GM23248 (cell line): ENCODE measurements around the gene SH3RF1. TPM values are rescaled to one million over a fixed set of nuclear protein-coding genes. Genes with fewer than 3 reads are reported as not detected.

Experiments
- DNase-seq: peaks from one replicate; pipeline ENCODE4 v3.0.0-alpha.2; 2015
- H2AFZ ChIP-seq: fragments of 200-600 bp; sonication (generic); 2 replicates; pipeline ENCODE4 v1.6.1; 2016; ENCODE audit warnings: antibody characterized with exemption
- H3F3A ChIP-seq: fragments of 200-600 bp; sonication (generic); 2 replicates; pipeline ENCODE4 v1.6.1; 2016; ENCODE audit warnings: mild to moderate bottlenecking, antibody characterized with exemption, mixed run types; ENCODE audit not compliant: insufficient read depth
- H3K27ac ChIP-seq: fragments of 200-600 bp; sonication (generic); 2 replicates; pipeline ENCODE4 v1.5.1; 2016; ENCODE audit warnings: mild to moderate bottlenecking
- H3K27me3 ChIP-seq: fragments of 200-600 bp; sonication (generic); replicated peaks from 2 replicates; pipeline ENCODE4 v1.6.1; 2016; ENCODE audit warnings: mild to moderate bottlenecking; ENCODE audit not compliant: insufficient read depth
- H3K36me3 ChIP-seq: fragments of 200-600 bp; sonication (generic); 2 replicates; pipeline ENCODE4 v1.6.1; 2016; ENCODE audit warnings: low read depth, mild to moderate bottlenecking
- H3K4me1 ChIP-seq: fragments of 200-600 bp; sonication (generic); 2 replicates; pipeline ENCODE4 v1.6.1; 2016; ENCODE audit warnings: mild to moderate bottlenecking; ENCODE audit not compliant: insufficient read depth
- H3K4me2 ChIP-seq: fragments of 200-600 bp; sonication (generic); one replicate; pipeline ENCODE4 v1.6.1; 2016; ENCODE audit warnings: mild to moderate bottlenecking; ENCODE audit not compliant: unreplicated experiment
- H3K4me3 ChIP-seq: fragments of 200-600 bp; sonication (generic); 2 replicates; pipeline ENCODE4 v1.5.1; 2016; ENCODE audit warnings: mild to moderate bottlenecking
- H3K79me2 ChIP-seq: fragments of 200-600 bp; sonication (generic); 2 replicates; pipeline ENCODE4 v1.6.1; 2016; ENCODE audit warnings: mild to moderate bottlenecking; ENCODE audit not compliant: insufficient read depth
- H3K9ac ChIP-seq: fragments of 200-600 bp; sonication (generic); 2 replicates; pipeline ENCODE4 v1.6.1; 2016; ENCODE audit warnings: mild to moderate bottlenecking
- H3K9me2 ChIP-seq: fragments of 200-600 bp; sonication (generic); 2 replicates; pipeline ENCODE4 v1.6.1; 2016; ENCODE audit warnings: mixed run types, mild to moderate bottlenecking, moderate library complexity; ENCODE audit not compliant: insufficient read depth
- H3K9me3 ChIP-seq: fragments of 200-600 bp; sonication (generic); one replicate; pipeline ENCODE4 v1.6.1; 2017; ENCODE audit warnings: low read depth
- H4K20me1 ChIP-seq: fragments of 200-600 bp; sonication (generic); 2 replicates; pipeline ENCODE4 v1.6.0; 2016; ENCODE audit not compliant: insufficient read depth
- EZH2 ChIP-seq: fragments of 200-600 bp; sonication (generic); IDR thresholded peaks from 2 replicates; pipeline ENCODE4 v1.6.1; 2018; ENCODE audit warnings: antibody characterized with exemption, mild to moderate bottlenecking; ENCODE audit not compliant: insufficient read depth, poor library complexity, severe bottlenecking
- EZH2phosphoT487 ChIP-seq: fragments of 200-600 bp; sonication (generic); IDR thresholded peaks from 2 replicates; pipeline ENCODE4 v1.6.1; 2018; ENCODE audit warnings: antibody characterized with exemption, moderate library complexity, mild to moderate bottlenecking, low read depth; ENCODE audit not compliant: insufficient read depth
- WGBS, 2 experiments: methylation state at CpG; one replicate each; pipeline ENCODE4 v1.1.6; 2015 to 2017; ENCODE audit warnings: low lambda C conversion rate in 2 of 2, low coverage in 1 of 2; ENCODE audit errors: missing lambda C conversion rate in 2 of 2; 5-methylcytosine and 5-hydroxymethylcytosine counted together
- in situ Hi-C: fragments of 300-500 bp; cut with MboI; formaldehyde crosslinking; loops from 2 replicates; pipeline ENCODE4 v1.15.0; 2020
- polyA plus RNA-seq: library from polyadenylated mRNA; unstranded; fragments of >200 nt; fragmentation: Nextera tagmentation; extraction: Ambion mirVana; gene quantifications from 2 replicates; pipeline ENCODE4 v1.2.1, GENCODE V29; 2016
- total RNA-seq: library from RNA; depleted of rRNA; stranded (reverse); fragments of >200 nt; shearing (Covaris generic); gene quantifications from 2 replicates; pipeline ENCODE4 v1.2.3, GENCODE V29; 2014

Gene SH3RF1
- total and polyA plus RNA-seq, 2 experiments from 2014 or later, result 28.3 to 55.5 TPM

- Histone ChIP-seq H3F3A (peaks cover 39% of the 10 kb centered on the region; the same call in 1 of the 2 replicates), H3K27me3 (no peaks in the 10 kb centered on the region), H3K36me3 (peaks cover 80% of the 10 kb centered on the region), H3K9me3 (no peaks in the 10 kb centered on the region), H3K4me1 (peaks cover 3% of the 10 kb centered on the region; the same call in 1 of the 2 replicates), H3K4me2 (no peak overlapping the region), H2AFZ (no peak overlapping the region), H3K9ac (no peak overlapping the region), H3K79me2 (peaks cover 89% of the 10 kb centered on the region), H4K20me1 (no peaks in the 10 kb centered on the region), H3K4me3 (no peak overlapping the region), H3K9me2 (no peaks in the 10 kb centered on the region), H3K27ac (no peak overlapping the region)
- WGBS, 2 experiments, result 96 to 98% methylated on average over 1 of the region's 1 CpG
- DNase-seq, result no peak
- in situ Hi-C loops, result no loop called here
- TF ChIP-seq EZH2 (no peak), EZH2phosphoT487 (no peak)
Measured at GRCh38 chr4:169127314-169127713, 143.4 kb downstream of the SH3RF1 start.

DNA sequence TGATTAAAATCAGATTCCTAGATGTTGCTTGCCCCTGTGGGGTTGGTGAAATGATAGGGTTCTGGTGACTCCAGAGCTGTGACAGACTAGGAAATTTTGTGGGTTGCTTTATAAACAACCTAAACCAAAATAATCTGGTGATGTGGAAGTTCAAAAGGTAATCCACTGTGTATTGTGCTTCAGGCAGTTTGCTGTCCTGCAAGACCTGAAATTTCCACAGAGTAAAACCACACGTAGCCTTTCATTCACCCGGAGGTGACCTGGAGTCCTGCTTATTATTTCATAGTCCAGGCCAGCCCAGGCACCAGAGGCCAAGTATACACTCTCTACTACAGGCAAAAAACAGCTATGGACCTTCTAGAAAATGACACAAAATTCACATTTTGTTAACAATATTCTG lies 146.1 kb downstream of the SH3RF1 start:
- no peak overlapping the region for H3K27ac ChIP-seq
- no peaks in the 10 kb centered on the region for H3K9me3 ChIP-seq
- H3K9ac ChIP-seq, result no peak overlapping the region
- H3K27me3 ChIP-seq, result no peaks in the 10 kb centered on the region
- no peak for TF ChIP-seq EZH2
- no peak for DNase-seq
- no peak overlapping the region for H3K4me3 ChIP-seq
- in situ Hi-C loops, result no loop called here
- 98 to 100% methylated on average over 2 of the region's 2 CpGs for WGBS, 2 experiments
- H3K9me2 ChIP-seq, result no peaks in the 10 kb centered on the region
- H3F3A ChIP-seq, result peaks cover 36% of the 10 kb centered on the region; the same call in 1 of the 2 replicates
- no peak overlapping the region for H2AFZ ChIP-seq
- H3K4me1 ChIP-seq, result no peaks in the 10 kb centered on the region
- H4K20me1 ChIP-seq, result no peaks in the 10 kb centered on the region
- no peak overlapping the region for H3K4me2 ChIP-seq
- peaks cover 82% of the 10 kb centered on the region for H3K36me3 ChIP-seq
- H3K79me2 ChIP-seq, result peaks cover 85% of the 10 kb centered on the region

DNA sequence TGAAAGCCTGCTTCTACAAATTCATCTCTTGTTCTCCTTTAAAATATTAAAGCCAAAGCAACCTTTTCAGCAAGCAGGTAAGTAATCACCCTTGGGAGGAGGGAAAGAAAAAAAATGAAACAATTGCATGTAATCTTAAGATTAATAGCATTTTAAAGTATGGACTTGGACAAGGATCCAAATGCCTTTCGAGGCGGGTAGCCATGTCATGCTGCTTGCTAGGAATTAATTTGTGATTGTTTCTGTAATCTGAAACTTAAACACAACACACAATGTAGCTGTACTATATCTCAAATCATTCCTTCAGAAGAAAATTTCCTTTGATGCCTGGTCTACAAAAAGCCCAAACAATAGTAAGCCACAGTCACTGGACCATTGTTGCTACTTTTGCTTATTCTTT lies 148.3 kb downstream of the SH3RF1 start:
- Histone ChIP-seq H3K9me2 (no peaks in the 10 kb centered on the region), H3K9me3 (no peaks in the 10 kb centered on the region), H3K27me3 (no peaks in the 10 kb centered on the region), H3K27ac (no peak overlapping the region), H3K4me2 (no peak overlapping the region), H3F3A (peaks cover 38% of the 10 kb centered on the region), H3K4me3 (no peak overlapping the region), H3K36me3 (peaks cover 72% of the 10 kb centered on the region), H4K20me1 (no peaks in the 10 kb centered on the region), H3K4me1 (peaks cover 9% of the 10 kb centered on the region), H2AFZ (no peak overlapping the region), H3K79me2 (peaks cover 73% of the 10 kb centered on the region), H3K9ac (no peak overlapping the region)
- in situ Hi-C loops, result no loop called here
- no peak for DNase-seq
- no peak for TF ChIP-seq EZH2phosphoT487
- TF ChIP-seq EZH2, result no peak
- WGBS, 2 experiments, result 82 to 92% methylated on average over 2 of the region's 2 CpGs

GRCh38 chr4:169121861-169122382 lies 148.8 kb downstream of the SH3RF1 start:
- peaks cover 68% of the 10 kb centered on the region for H3K79me2 ChIP-seq
- H3K9ac ChIP-seq, result no peak overlapping the region
- H3F3A ChIP-seq, result peaks cover 38% of the 10 kb centered on the region
- no peaks in the 10 kb centered on the region for H3K9me2 ChIP-seq
- H3K36me3 ChIP-seq, result peaks cover 72% of the 10 kb centered on the region
- H3K4me1 ChIP-seq, result peaks cover 14% of the 10 kb centered on the region
- no peak overlapping the region for H3K4me2 ChIP-seq
- WGBS, 2 experiments, result 86% methylated on average over 12 of the region's 12 CpGs
- no peak for TF ChIP-seq EZH2phosphoT487
- no peak for DNase-seq
- H3K27ac ChIP-seq, result no peak overlapping the region
- in situ Hi-C loops, result no loop called here
- H3K4me3 ChIP-seq, result no peak overlapping the region
- no peaks in the 10 kb centered on the region for H3K27me3 ChIP-seq
- no peaks in the 10 kb centered on the region for H4K20me1 ChIP-seq
- H2AFZ ChIP-seq, result no peak overlapping the region
- no peaks in the 10 kb centered on the region for H3K9me3 ChIP-seq

- no peaks in the 10 kb centered on the region for H3K27me3 ChIP-seq
- no peak for TF ChIP-seq EZH2phosphoT487
- TF ChIP-seq EZH2, result no peak
- peaks cover 26% of the 10 kb centered on the region for H3K4me1 ChIP-seq
- in situ Hi-C loops, result no loop called here
- no peak overlapping the region for H3K4me3 ChIP-seq
- no peak overlapping the region for H3K4me2 ChIP-seq
- H2AFZ ChIP-seq, result no peak overlapping the region
- peaks cover 48% of the 10 kb centered on the region for H3F3A ChIP-seq
- peaks cover 66% of the 10 kb centered on the region for H3K36me3 ChIP-seq
- H4K20me1 ChIP-seq, result no peaks in the 10 kb centered on the region
- WGBS, 2 experiments, result 95 to 98% methylated on average over 2 of the region's 2 CpGs
- peaks cover 57% of the 10 kb centered on the region for H3K79me2 ChIP-seq
- DNase-seq, result no peak
- no peaks in the 10 kb centered on the region for H3K9me3 ChIP-seq
- no peak overlapping the region for H3K9ac ChIP-seq
- no peaks in the 10 kb centered on the region for H3K9me2 ChIP-seq
- H3K27ac ChIP-seq, result no peak overlapping the region
Measured at GRCh38 chr4:169120624-169121023, 150.1 kb downstream of the SH3RF1 start.
